ENCODE data around the gene DNAJC17.

Gene DNAJC17

GRCh38 chr15:40773902-40774301, 33.4 kb downstream of the DNAJC17 start:
- Histone ChIP-seq H3K9me3 (no peaks in the 10 kb centered on the region), H3K36me3 (replicated peaks) (peaks cover 43% of the 10 kb centered on the region), H3K27me3 (ENCODE audit: low read depth) (no peaks in the 10 kb centered on the region), H3K4me1 (no peaks in the 10 kb centered on the region), H3K4me3 (no peak overlapping the region)
- DNase-seq (ENCODE audit: low spot score in 2 of 2), result no peak
- in situ Hi-C loops (cut with MboI; ENCODE audit: low sequenced_read_pairs), result no loop called here

GRCh38 chr15:40773496-40773895, 33.8 kb downstream of the DNAJC17 start:
- Histone ChIP-seq H3K36me3 (replicated peaks) (peaks cover 42% of the 10 kb centered on the region), H3K4me1 (no peaks in the 10 kb centered on the region), H3K9me3 (no peaks in the 10 kb centered on the region), H3K27me3 (ENCODE audit: low read depth) (no peaks in the 10 kb centered on the region), H3K4me3 (no peak overlapping the region)
- DNase-seq (ENCODE audit: low spot score in 2 of 2), result no peak
- in situ Hi-C loops (cut with MboI; ENCODE audit: low sequenced_read_pairs), result no loop called here

GRCh38 chr15:40772014-40772413, 35.3 kb downstream of the DNAJC17 start:
- Histone ChIP-seq H3K4me3 (no peak overlapping the region), H3K36me3 (replicated peaks) (peaks cover 38% of the 10 kb centered on the region), H3K4me1 (no peaks in the 10 kb centered on the region), H3K9me3 (no peaks in the 10 kb centered on the region), H3K27me3 (ENCODE audit: low read depth) (no peaks in the 10 kb centered on the region)
- in situ Hi-C loops (cut with MboI; ENCODE audit: low sequenced_read_pairs), result no loop called here
- no peak for DNase-seq (ENCODE audit: low spot score in 2 of 2)

GRCh38 chr15:40771242-40771641, 36.0 kb downstream of the DNAJC17 start:
- in situ Hi-C loops (cut with MboI; ENCODE audit: low sequenced_read_pairs), result no loop called here
- Histone ChIP-seq H3K36me3 (replicated peaks) (peaks cover 31% of the 10 kb centered on the region), H3K27me3 (ENCODE audit: low read depth) (no peaks in the 10 kb centered on the region), H3K9me3 (no peaks in the 10 kb centered on the region), H3K4me1 (no peaks in the 10 kb centered on the region), H3K4me3 (no peak overlapping the region)
- DNase-seq (ENCODE audit: low spot score in 2 of 2), result no peak

- no peak overlapping the region for H3K4me3 ChIP-seq
- peaks cover 22% of the 10 kb centered on the region for H3K36me3 ChIP-seq (replicated peaks)
- H3K9me3 ChIP-seq, result no peaks in the 10 kb centered on the region
- in situ Hi-C loops (cut with MboI; ENCODE audit: low sequenced_read_pairs), result no loop called here
- peaks cover 7% of the 10 kb centered on the region for H3K4me1 ChIP-seq
- DNase-seq (ENCODE audit: low spot score in 2 of 2), result no peak
- no peaks in the 10 kb centered on the region for H3K27me3 ChIP-seq (ENCODE audit: low read depth)
These were observed 37.0 kb downstream of the DNAJC17 start for GRCh38 chr15:40770147-40770721.

- Histone ChIP-seq H3K9me3 (no peaks in the 10 kb centered on the region), H3K4me1 (peaks cover 13% of the 10 kb centered on the region), H3K36me3 (replicated peaks) (peaks cover 15% of the 10 kb centered on the region), H3K27me3 (ENCODE audit: low read depth) (no peaks in the 10 kb centered on the region), H3K4me3 (no peak within 1 kb of the TSS)
- in situ Hi-C loops (cut with MboI; ENCODE audit: low sequenced_read_pairs), result no loop called here
- DNase-seq (ENCODE audit: low spot score in 2 of 2), result peak in 1 of 2 experiments; percentile 48
These were observed 37.8 kb downstream of the DNAJC17 start, which contains the start of gene C15orf62 for GRCh38 chr15:40769274-40770146. Gene C15orf62, plus strand, starts transcription at chr15:40769980. Its CDS starts 516 bp downstream, at chr15:40770496.

GRCh38 chr15:40768521-40769273, 38.6 kb downstream of the DNAJC17 start:
- H3K4me1 ChIP-seq, result peaks cover 14% of the 10 kb centered on the region

GRCh38 chr15:40767838-40768500, 39.3 kb downstream of the DNAJC17 start:
- Histone ChIP-seq H3K36me3 (replicated peaks) (peaks cover 9% of the 10 kb centered on the region; the same call in 1 of the 2 replicates), H3K9me3 (no peaks in the 10 kb centered on the region), H3K4me1 (peaks cover 20% of the 10 kb centered on the region), H3K4me3 (no peak overlapping the region), H3K27me3 (ENCODE audit: low read depth) (no peaks in the 10 kb centered on the region)
- in situ Hi-C loops (cut with MboI; ENCODE audit: low sequenced_read_pairs), result no loop called here
- DNase-seq (ENCODE audit: low spot score in 2 of 2), result no peak

More at GRCh38 chr15:40768521-40769273, 38.6 kb downstream of the DNAJC17 start:
- H3K9me3 ChIP-seq, result no peaks in the 10 kb centered on the region
- no peak for DNase-seq (ENCODE audit: low spot score in 2 of 2)
- no peak overlapping the region for H3K4me3 ChIP-seq
- H3K27me3 ChIP-seq (ENCODE audit: low read depth), result no peaks in the 10 kb centered on the region
- peaks cover 9% of the 10 kb centered on the region; the same call in 1 of the 2 replicates for H3K36me3 ChIP-seq (replicated peaks)
- in situ Hi-C loops (cut with MboI; ENCODE audit: low sequenced_read_pairs), result no loop called here

- no peak overlapping the region for H3K4me3 ChIP-seq
- in situ Hi-C loops (cut with MboI; ENCODE audit: low sequenced_read_pairs), result no loop called here
- no peak for DNase-seq (ENCODE audit: low spot score in 2 of 2)
These were observed 40.1 kb downstream of the DNAJC17 start for GRCh38 chr15:40766906-40767837.

GRCh38 chr15:40766194-40766815, 41.0 kb downstream of the DNAJC17 start:
- no peak overlapping the region for H3K4me3 ChIP-seq
- H3K36me3 ChIP-seq (replicated peaks), result peaks cover 9% of the 10 kb centered on the region; the same call in 1 of the 2 replicates
- in situ Hi-C loops (cut with MboI; ENCODE audit: low sequenced_read_pairs), result no loop called here
- DNase-seq (ENCODE audit: low spot score in 2 of 2), result no peak
- H3K4me1 ChIP-seq, result peaks cover 20% of the 10 kb centered on the region
- H3K9me3 ChIP-seq, result no peaks in the 10 kb centered on the region
- no peaks in the 10 kb centered on the region for H3K27me3 ChIP-seq (ENCODE audit: low read depth)

More at GRCh38 chr15:40766906-40767837, 40.1 kb downstream of the DNAJC17 start:
- Histone ChIP-seq H3K9me3 (no peaks in the 10 kb centered on the region), H3K27me3 (ENCODE audit: low read depth) (no peaks in the 10 kb centered on the region), H3K36me3 (replicated peaks) (peaks cover 9% of the 10 kb centered on the region; the same call in 1 of the 2 replicates), H3K4me1 (peaks cover 20% of the 10 kb centered on the region)

- peak overlapping the region; percentile 57 for H3K4me3 ChIP-seq
- peak in 1 of 2 experiments; percentile 29 for DNase-seq (ENCODE audit: low spot score in 2 of 2)
- in situ Hi-C loops (cut with MboI; ENCODE audit: low sequenced_read_pairs), result no loop called here
- peaks cover 9% of the 10 kb centered on the region; the same call in 1 of the 2 replicates for H3K36me3 ChIP-seq (replicated peaks)
- H3K27me3 ChIP-seq (ENCODE audit: low read depth), result no peaks in the 10 kb centered on the region
- H3K4me1 ChIP-seq, result peaks cover 20% of the 10 kb centered on the region
- H3K9me3 ChIP-seq, result no peaks in the 10 kb centered on the region
These were observed 42.6 kb downstream of the DNAJC17 start for GRCh38 chr15:40764629-40765103.

Measured in HAP-1 (cell line).